ENCODE data around the gene TET3. TPM values are rescaled to one million over a fixed set of nuclear protein-coding genes. Genes with fewer than 3 reads are reported as not detected.

The TET3 gene
- total RNA-seq, 1 donor from 2014 or later: 11.0 TPM

GRCh38 chr2:73995810-73996209 is 11.1 kb downstream of the TET3 start:
- Histone ChIP-seq H3K4me3 (ENCODE audit: low read depth, low read length) (no peak overlapping the region), H3K36me3 (ENCODE audit: control insufficient read depth, insufficient read depth, low read length) (no peaks in the 10 kb centered on the region), H3K27me3 (ENCODE audit: control insufficient read depth, insufficient read depth, low read length) (no peaks in the 10 kb centered on the region)
- no peak for TF ChIP-seq CTCF (IDR thresholded peaks at IDR 0.05; ENCODE audit: insufficient read depth, low read length, poor library complexity, severe bottlenecking)
- DNase-seq (ENCODE audit: low read depth): no peak

GRCh38 chr2:73997813-73998212 is 13.1 kb downstream of the TET3 start:
- Histone ChIP-seq H3K27me3 (ENCODE audit: control insufficient read depth, insufficient read depth, low read length) (no peaks in the 10 kb centered on the region), H3K36me3 (ENCODE audit: control insufficient read depth, insufficient read depth, low read length) (no peaks in the 10 kb centered on the region), H3K4me3 (ENCODE audit: low read depth, low read length) (no peak overlapping the region)
- TF ChIP-seq CTCF (IDR thresholded peaks at IDR 0.05; ENCODE audit: insufficient read depth, low read length, poor library complexity, severe bottlenecking): no peak
- no peak for DNase-seq (ENCODE audit: low read depth)

DNA sequence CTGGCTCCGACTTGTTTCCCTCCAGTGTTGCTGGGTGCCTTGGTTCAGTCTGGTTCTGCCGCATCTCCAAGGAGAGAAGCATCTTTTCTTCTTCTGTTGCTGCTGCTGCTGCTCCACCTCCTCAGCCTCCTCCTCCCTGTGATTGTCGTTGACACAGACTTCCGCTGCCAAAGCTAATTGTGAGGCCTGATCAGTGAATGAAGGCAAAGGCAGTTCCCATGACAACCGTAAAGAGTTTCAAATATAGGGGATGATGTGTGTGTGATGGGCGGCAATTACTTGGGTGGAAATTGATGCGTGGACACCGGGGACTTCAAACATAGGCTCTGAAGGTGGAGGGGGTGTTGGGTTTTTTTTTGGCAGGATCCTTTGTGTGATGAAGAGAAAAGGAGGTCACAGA is 13.7 kb downstream of the TET3 start:
- H3K36me3 ChIP-seq (ENCODE audit: control insufficient read depth, insufficient read depth, low read length): no peaks in the 10 kb centered on the region
- H3K27me3 ChIP-seq (ENCODE audit: control insufficient read depth, insufficient read depth, low read length): no peaks in the 10 kb centered on the region

DNA sequence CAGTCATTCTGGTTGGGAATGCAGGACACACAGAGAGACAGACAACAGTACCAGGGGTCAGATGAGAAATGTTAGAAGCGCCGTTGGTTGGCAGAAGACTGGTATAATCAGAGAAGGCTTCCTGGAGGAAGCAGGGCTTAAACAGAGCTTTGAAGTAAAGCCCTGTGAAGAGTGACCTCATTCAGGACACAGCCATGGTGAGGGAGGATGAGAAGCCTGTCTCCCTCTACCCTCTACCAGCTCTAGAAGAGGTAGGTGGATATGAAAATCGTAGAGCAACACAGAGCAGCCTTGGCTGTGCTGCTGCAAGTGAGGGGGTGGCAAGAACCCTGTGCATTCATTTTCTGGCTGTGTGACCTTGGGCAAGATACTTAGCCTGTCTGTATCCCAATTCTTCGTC is 14.2 kb downstream of the TET3 start:
- DNase-seq (ENCODE audit: low read depth): no peak
- Histone ChIP-seq H3K4me3 (ENCODE audit: low read depth, low read length) (no peak overlapping the region), H3K27me3 (ENCODE audit: control insufficient read depth, insufficient read depth, low read length) (no peaks in the 10 kb centered on the region), H3K36me3 (ENCODE audit: control insufficient read depth, insufficient read depth, low read length) (no peaks in the 10 kb centered on the region)
- no peak for TF ChIP-seq CTCF (IDR thresholded peaks at IDR 0.05; ENCODE audit: insufficient read depth, low read length, poor library complexity, severe bottlenecking)

More for the DNA sequence above, 13.7 kb downstream of the TET3 start:
- no peak overlapping the region for H3K4me3 ChIP-seq (ENCODE audit: low read depth, low read length)
- no peak for TF ChIP-seq CTCF (IDR thresholded peaks at IDR 0.05; ENCODE audit: insufficient read depth, low read length, poor library complexity, severe bottlenecking)
- DNase-seq (ENCODE audit: low read depth): no peak

GRCh38 chr2:73999881-74000597 is 15.3 kb downstream of the TET3 start:
- Histone ChIP-seq H3K27me3 (ENCODE audit: control insufficient read depth, insufficient read depth, low read length) (no peaks in the 10 kb centered on the region), H3K4me3 (ENCODE audit: low read depth, low read length) (no peak overlapping the region), H3K36me3 (ENCODE audit: control insufficient read depth, insufficient read depth, low read length) (no peaks in the 10 kb centered on the region)
- TF ChIP-seq CTCF (IDR thresholded peaks at IDR 0.05; ENCODE audit: insufficient read depth, low read length, poor library complexity, severe bottlenecking): no peak
- DNase-seq (ENCODE audit: low read depth): no peak

DNA sequence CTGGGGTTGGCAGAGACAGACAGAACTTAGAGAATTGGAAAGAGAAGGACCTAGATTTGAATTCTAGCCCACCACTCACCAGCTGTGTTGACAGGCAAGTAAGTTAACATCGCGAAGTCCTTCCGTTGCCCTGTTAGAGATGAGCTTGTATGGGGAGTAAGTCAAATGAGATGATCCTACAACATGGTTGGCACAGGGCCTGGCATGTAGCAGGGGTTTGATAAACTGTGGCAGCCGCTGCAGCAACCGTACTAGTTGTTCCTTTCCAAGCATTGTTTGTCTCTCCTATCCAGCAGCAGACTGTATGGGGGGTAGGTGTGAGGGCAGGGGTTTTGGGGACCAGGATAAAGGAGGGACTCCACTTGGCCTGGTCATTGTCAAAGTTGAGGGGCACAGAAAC is 16.0 kb downstream of the TET3 start:
- no peaks in the 10 kb centered on the region for H3K36me3 ChIP-seq (ENCODE audit: control insufficient read depth, insufficient read depth, low read length)
- no peaks in the 10 kb centered on the region for H3K27me3 ChIP-seq (ENCODE audit: control insufficient read depth, insufficient read depth, low read length)
- no peak overlapping the region for H3K4me3 ChIP-seq (ENCODE audit: low read depth, low read length)
- no peak for TF ChIP-seq CTCF (IDR thresholded peaks at IDR 0.05; ENCODE audit: insufficient read depth, low read length, poor library complexity, severe bottlenecking)
- no peak for DNase-seq (ENCODE audit: low read depth)

Measured in kidney epithelial cell (primary cell).